Measurements from ENCODE around the gene ATG7. TPM values are rescaled to one million over a fixed set of nuclear protein-coding genes. Genes with fewer than 3 reads are reported as not detected.
A peak's percentile ranks its signal among the peaks of the same experiment; 100 is the strongest.

ATG7 gene
- total RNA-seq, 1 donor = 131 TPM

- TF ChIP-seq CTCF (IDR thresholded peaks at IDR 0.05; ENCODE audit: insufficient read depth, low read depth, low read length) = no peak
- no peak overlapping the region for H3K4me3 ChIP-seq (ENCODE audit: low read depth, low read length)
- no peak for DNase-seq (ENCODE audit: low read depth)
Observed at GRCh38 chr3:11539218-11539617, 267.0 kb downstream of the ATG7 start.

GRCh38 chr3:11539677-11540076, 267.5 kb downstream of the ATG7 start:
- TF ChIP-seq CTCF (IDR thresholded peaks at IDR 0.05; ENCODE audit: insufficient read depth, low read depth, low read length) = no peak
- no peak overlapping the region for H3K4me3 ChIP-seq (ENCODE audit: low read depth, low read length)
- DNase-seq (ENCODE audit: low read depth) = no peak

- TF ChIP-seq CTCF (IDR thresholded peaks at IDR 0.05; ENCODE audit: insufficient read depth, low read depth, low read length) = no peak
- DNase-seq (ENCODE audit: low read depth) = peak; percentile 57
Observed at GRCh38 chr3:11541321-11542303, 269.4 kb downstream of the ATG7 start.

GRCh38 chr3:11542551-11542950, 270.4 kb downstream of the ATG7 start:
- no peak for DNase-seq (ENCODE audit: low read depth)
- H3K4me3 ChIP-seq (ENCODE audit: low read depth, low read length) = no peak overlapping the region
- no peak for TF ChIP-seq CTCF (IDR thresholded peaks at IDR 0.05; ENCODE audit: insufficient read depth, low read depth, low read length)

More at GRCh38 chr3:11541321-11542303, 269.4 kb downstream of the ATG7 start:
- no peak overlapping the region for H3K4me3 ChIP-seq (ENCODE audit: low read depth, low read length)

- no peak overlapping the region for H3K4me3 ChIP-seq (ENCODE audit: low read depth, low read length)
- TF ChIP-seq CTCF (IDR thresholded peaks at IDR 0.05; ENCODE audit: insufficient read depth, low read depth, low read length) = no peak
- no peak for DNase-seq (ENCODE audit: low read depth)
Observed at GRCh38 chr3:11543141-11543947, 271.1 kb downstream of the ATG7 start.

GRCh38 chr3:11543948-11544387, 271.8 kb downstream of the ATG7 start:
- H3K4me3 ChIP-seq (ENCODE audit: low read depth, low read length) = no peak overlapping the region
- no peak for TF ChIP-seq CTCF (IDR thresholded peaks at IDR 0.05; ENCODE audit: insufficient read depth, low read depth, low read length)
- no peak for DNase-seq (ENCODE audit: low read depth)

Measured in fibroblast of villous mesenchyme (primary cell).